ENCODE results near the gene EVI5.
"Not testable (repeated sequence)": the region's sequence is repeated elsewhere in the genome, so short reads cannot be mapped to it uniquely, and the experiment has no call there.

DNA sequence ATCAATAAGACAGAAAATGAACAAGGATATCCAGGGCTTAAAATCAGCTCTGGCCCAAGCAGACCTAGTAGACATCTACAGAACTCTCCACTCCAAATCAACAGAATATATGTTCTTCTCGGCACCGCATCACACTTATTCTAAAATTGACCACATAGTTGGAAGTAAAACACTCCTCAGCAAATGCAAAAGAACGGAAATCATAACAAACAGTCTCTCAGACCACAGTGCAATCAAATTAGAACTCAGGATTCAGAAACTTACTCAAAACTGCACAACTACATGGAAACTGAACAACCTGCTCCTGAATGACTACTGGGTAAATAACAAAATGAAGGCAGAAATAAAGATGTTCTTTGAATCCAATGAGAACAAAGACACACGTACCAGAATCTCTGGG lies 252.5 kb downstream of the EVI5 start:
- TF ChIP-seq ZNF274 (IDR thresholded peaks at IDR 0.05; ENCODE audit: low read depth, low read length); YY1 (IDR thresholded peaks at IDR 0.05; ENCODE audit: insufficient read depth, insufficient read length); SUZ12 (IDR thresholded peaks at IDR 0.05; ENCODE audit: extremely low read depth, insufficient read depth, insufficient read length): not testable (repeated sequence)
